ENCODE measurements around the gene KANK4. TPM values are rescaled to one million over a fixed set of nuclear protein-coding genes. Genes with fewer than 3 reads are reported as not detected.

The KANK4 gene
- total RNA-seq, 3 donors from 2014 or later: not detected

DNA sequence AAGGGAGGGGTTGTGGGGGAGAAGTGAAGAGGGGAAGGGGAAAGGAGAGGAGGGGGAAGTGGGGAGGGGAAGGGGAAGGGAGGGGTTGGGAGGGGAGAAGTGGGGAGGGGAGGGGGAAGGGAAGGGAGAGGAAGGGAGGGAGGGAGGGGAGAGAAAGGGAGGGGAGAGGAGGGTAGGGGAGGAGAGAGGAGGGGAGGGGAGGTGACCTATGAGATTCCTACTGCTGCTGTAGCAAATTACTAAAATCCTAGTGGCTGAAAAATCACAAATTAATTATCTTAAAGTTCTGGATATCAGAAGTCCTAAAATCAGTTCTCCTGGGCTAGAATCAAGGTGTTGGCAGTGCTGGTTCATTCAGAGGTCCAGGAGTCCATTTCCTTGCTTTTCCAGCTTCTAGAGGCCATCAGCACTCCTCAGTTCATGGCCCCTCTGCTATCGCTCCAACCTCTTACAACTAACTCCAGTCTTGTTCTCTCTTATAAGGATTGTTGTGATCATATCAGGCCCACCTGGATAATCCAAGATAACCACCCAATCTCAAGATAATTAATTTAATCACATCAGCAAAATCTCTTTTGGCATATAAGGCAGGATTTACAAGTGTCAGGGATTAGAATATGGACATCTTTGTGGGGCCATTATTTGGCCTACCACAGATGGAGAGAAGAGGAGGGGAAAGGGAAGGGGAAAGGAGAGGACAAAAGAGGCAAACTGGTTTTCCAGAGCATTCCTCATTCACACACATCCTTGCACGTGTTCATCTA lies 30.4 kb upstream of the KANK4 start:
- Mint-ChIP-seq H3K9me3 (no peaks in the 10 kb centered on the region), H3K4me1 (ENCODE audit: low read depth) (no peaks in the 10 kb centered on the region), H3K36me3 (ENCODE audit: insufficient read depth) (no peaks in the 10 kb centered on the region), H3K27me3 (ENCODE audit: low read depth) (no peaks in the 10 kb centered on the region), H3K4me3 (no peak overlapping the region)
- no peak for DNase-seq
- ATAC-seq: no peak

DNA sequence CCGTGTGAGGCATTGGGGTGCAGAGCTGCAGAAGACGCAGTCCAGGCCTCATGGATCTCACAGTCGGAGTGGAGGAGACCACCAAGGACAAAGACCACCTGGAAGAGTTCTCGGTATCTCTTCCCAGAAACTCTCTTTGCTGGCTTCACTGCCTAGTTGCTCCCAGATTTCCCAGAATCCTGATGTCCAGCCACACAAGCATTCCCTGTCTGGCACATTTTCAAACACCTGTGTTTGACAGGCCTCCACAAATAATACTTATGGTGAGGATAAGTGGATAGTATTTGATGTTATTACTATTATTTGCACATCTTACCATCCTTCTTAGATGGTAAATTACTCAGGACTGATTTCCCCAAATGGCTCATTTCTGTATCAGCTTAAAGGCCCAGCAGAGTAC lies 27.7 kb upstream of the KANK4 start:
- Mint-ChIP-seq H3K9me3 (no peaks in the 10 kb centered on the region), H3K27me3 (ENCODE audit: low read depth) (peaks cover 4% of the 10 kb centered on the region), H3K36me3 (ENCODE audit: insufficient read depth) (no peaks in the 10 kb centered on the region), H3K4me3 (no peak overlapping the region), H3K4me1 (ENCODE audit: low read depth) (no peaks in the 10 kb centered on the region)
- DNase-seq (no peak), ATAC-seq (no peak)

DNA sequence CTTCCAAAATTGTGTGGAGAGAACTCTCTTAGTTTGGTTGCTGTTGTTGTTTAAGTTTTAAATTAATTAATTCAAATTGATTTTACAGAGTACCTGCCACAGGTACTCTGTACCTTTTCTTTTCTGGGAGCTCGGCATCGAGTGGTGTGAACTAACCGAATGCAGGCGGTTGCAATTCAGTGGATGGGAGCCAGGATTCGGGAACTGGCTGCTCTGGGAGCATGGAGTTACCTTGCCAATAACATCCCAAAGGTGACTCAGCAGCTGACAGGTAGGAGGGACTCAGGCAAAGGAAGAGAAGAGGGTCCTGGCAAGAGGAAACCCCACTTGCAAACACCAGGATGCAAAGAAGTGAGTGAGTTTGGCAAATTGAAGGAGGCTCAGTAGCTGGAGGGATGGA lies 24.7 kb upstream of the KANK4 start:
- no peak overlapping the region for H3K4me3 Mint-ChIP-seq
- no peaks in the 10 kb centered on the region for H3K4me1 Mint-ChIP-seq (ENCODE audit: low read depth)
- ATAC-seq (no peak), DNase-seq (no peak)
- no peaks in the 10 kb centered on the region for H3K9me3 Mint-ChIP-seq
- peaks cover 4% of the 10 kb centered on the region for H3K27me3 Mint-ChIP-seq (ENCODE audit: low read depth)
- no peaks in the 10 kb centered on the region for H3K36me3 Mint-ChIP-seq (ENCODE audit: insufficient read depth)

DNA sequence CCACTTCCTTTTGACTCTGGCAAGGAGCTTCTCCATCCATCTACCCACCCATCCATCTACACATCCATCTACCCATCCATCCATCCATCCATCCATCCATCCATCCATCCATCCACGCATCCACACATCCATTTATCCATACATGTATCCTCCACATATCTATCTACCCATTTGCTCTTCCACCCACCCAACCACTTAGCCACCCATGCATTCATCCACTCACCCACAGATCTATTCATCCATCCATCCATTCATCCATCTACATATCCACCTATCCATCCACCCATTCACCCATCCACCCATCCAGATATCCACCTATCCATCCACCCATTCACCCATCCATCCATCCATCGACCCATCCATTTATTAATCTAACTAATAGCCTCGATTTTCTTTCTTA lies 23.0 kb upstream of the KANK4 start:
- Mint-ChIP-seq H3K4me1 (ENCODE audit: low read depth) (no peaks in the 10 kb centered on the region), H3K4me3 (no peak overlapping the region), H3K9me3 (no peaks in the 10 kb centered on the region), H3K36me3 (ENCODE audit: insufficient read depth) (no peaks in the 10 kb centered on the region), H3K27me3 (ENCODE audit: low read depth) (peaks cover 4% of the 10 kb centered on the region)
- no peak for ATAC-seq
- DNase-seq: no peak

DNA sequence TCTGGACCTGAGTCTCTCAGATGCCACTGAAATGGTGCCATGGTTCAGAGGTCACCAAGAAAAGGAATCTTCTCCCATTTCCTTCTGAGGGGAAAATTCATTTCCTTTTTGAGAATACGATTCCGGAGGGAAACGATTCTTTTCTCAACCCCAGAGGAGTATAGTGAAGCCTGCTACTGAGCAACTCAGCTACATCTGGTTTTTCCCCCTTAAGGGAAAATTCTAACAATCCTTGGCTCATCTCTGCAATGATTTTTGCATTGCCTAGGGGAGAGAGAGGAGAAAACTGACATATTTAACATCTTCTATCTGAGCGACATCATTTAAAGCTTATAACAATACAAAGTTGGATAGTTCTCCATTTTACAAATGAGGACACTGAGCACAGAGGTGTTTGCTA lies 22.4 kb upstream of the KANK4 start:
- Mint-ChIP-seq H3K27me3 (ENCODE audit: low read depth) (peaks cover 4% of the 10 kb centered on the region), H3K9me3 (no peaks in the 10 kb centered on the region), H3K36me3 (ENCODE audit: insufficient read depth) (no peaks in the 10 kb centered on the region), H3K4me1 (ENCODE audit: low read depth) (no peaks in the 10 kb centered on the region), H3K4me3 (no peak overlapping the region)
- DNase-seq: no peak
- ATAC-seq: no peak

DNA sequence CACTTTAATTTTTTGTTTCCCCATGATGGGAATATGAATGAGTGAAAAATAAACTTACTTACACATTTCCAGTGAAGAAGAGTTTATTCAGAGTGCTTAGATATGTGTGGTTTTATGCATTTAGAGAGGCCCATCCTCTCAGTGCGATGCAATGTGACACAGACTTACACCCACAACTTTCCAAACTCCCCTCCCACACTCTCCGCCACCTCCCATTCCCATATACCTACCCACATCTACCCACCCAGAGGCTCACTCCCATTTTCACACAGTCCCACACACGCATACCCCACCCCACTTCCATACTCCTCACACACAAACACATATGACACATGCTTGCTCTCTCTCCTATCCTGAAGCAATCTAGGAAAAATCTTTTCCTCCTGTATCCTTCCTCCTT lies 21.9 kb upstream of the KANK4 start:
- no peaks in the 10 kb centered on the region for H3K36me3 Mint-ChIP-seq (ENCODE audit: insufficient read depth)
- no peak for DNase-seq
- no peak overlapping the region for H3K4me3 Mint-ChIP-seq
- no peak for ATAC-seq
- H3K27me3 Mint-ChIP-seq (ENCODE audit: low read depth): peaks cover 4% of the 10 kb centered on the region
- no peaks in the 10 kb centered on the region for H3K4me1 Mint-ChIP-seq (ENCODE audit: low read depth)
- no peaks in the 10 kb centered on the region for H3K9me3 Mint-ChIP-seq

- Mint-ChIP-seq H3K9me3 (no peaks in the 10 kb centered on the region), H3K4me1 (ENCODE audit: low read depth) (no peaks in the 10 kb centered on the region), H3K36me3 (ENCODE audit: insufficient read depth) (no peaks in the 10 kb centered on the region), H3K4me3 (no peak overlapping the region), H3K27me3 (ENCODE audit: low read depth) (no peaks in the 10 kb centered on the region)
- DNase-seq (no peak), ATAC-seq (no peak)
Observed at GRCh38 chr1:62337706-62338631, 18.7 kb upstream of the KANK4 start.

- Mint-ChIP-seq H3K4me1 (ENCODE audit: low read depth) (no peaks in the 10 kb centered on the region), H3K9me3 (no peaks in the 10 kb centered on the region), H3K4me3 (no peak overlapping the region), H3K36me3 (ENCODE audit: insufficient read depth) (no peaks in the 10 kb centered on the region), H3K27me3 (ENCODE audit: low read depth) (no peaks in the 10 kb centered on the region)
- DNase-seq (no peak), ATAC-seq (no peak)
Observed at GRCh38 chr1:62336995-62337705, 17.9 kb upstream of the KANK4 start.

- no peak for DNase-seq
- no peak for ATAC-seq
- Mint-ChIP-seq H3K4me3 (no peak overlapping the region), H3K9me3 (no peaks in the 10 kb centered on the region), H3K4me1 (ENCODE audit: low read depth) (no peaks in the 10 kb centered on the region), H3K36me3 (ENCODE audit: insufficient read depth) (no peaks in the 10 kb centered on the region), H3K27me3 (ENCODE audit: low read depth) (no peaks in the 10 kb centered on the region)
Observed at GRCh38 chr1:62336638-62336994, 17.4 kb upstream of the KANK4 start.

DNA sequence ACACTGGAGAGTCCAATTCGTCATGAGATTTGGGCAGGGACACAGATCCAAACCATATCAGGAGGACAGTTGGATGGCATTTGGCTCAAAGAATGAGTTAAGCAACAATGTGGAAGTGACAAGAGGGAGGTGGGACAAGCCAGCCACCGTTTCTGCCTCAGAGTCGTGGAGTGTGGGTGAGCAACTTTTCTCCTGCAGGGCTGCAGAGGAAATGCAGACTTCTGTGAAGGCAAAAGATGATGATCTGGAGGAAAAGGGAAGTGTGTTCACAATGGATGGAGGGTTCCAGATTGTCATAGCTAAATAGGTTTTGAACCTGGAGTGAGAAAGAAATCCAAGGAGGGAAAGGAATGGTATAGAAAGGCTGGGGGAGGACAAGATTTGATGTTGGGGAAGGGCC lies 16.4 kb upstream of the KANK4 start:
- Mint-ChIP-seq H3K27me3 (ENCODE audit: low read depth) (no peaks in the 10 kb centered on the region), H3K9me3 (no peaks in the 10 kb centered on the region), H3K36me3 (ENCODE audit: insufficient read depth) (no peaks in the 10 kb centered on the region), H3K4me1 (ENCODE audit: low read depth) (no peaks in the 10 kb centered on the region), H3K4me3 (no peak overlapping the region)
- DNase-seq: no peak
- ATAC-seq: no peak

DNA sequence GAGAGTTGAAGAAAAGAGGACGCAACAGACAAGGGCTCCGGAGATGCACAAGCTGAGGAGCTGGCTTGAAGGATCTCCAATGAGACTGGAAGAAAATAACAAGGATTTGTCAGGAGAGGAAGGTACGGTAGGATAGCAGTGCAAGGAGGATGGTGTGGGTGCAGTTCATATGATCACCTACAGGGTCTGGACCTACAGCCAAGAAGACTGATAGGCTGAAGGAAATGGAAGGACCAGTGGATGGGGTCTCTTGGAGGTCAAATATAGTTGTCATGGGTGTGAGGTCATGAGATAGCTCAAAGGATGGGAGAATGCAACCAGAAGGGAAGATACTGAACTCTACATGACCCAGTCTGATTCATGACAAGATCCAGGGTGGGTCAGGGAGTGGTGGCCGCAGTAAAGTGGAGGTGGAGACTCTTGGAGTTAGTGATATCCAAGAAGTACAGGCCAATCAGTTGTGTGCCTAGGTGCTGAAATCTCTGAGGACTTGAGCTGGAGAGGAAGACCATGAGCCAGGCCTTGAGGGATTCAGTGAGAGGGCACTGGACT lies 15.3 kb upstream of the KANK4 start:
- H3K9me3 Mint-ChIP-seq: no peaks in the 10 kb centered on the region
- no peak overlapping the region for H3K4me3 Mint-ChIP-seq
- no peak for DNase-seq
- no peaks in the 10 kb centered on the region for H3K36me3 Mint-ChIP-seq (ENCODE audit: insufficient read depth)
- H3K27me3 Mint-ChIP-seq (ENCODE audit: low read depth): no peaks in the 10 kb centered on the region
- no peak for ATAC-seq
- H3K4me1 Mint-ChIP-seq (ENCODE audit: low read depth): no peaks in the 10 kb centered on the region

GRCh38 chr1:62333441-62333840 lies 14.2 kb upstream of the KANK4 start:
- H3K36me3 Mint-ChIP-seq (ENCODE audit: insufficient read depth): no peaks in the 10 kb centered on the region
- no peaks in the 10 kb centered on the region for H3K27me3 Mint-ChIP-seq (ENCODE audit: low read depth)
- no peak overlapping the region for H3K4me3 Mint-ChIP-seq
- no peak for ATAC-seq
- H3K4me1 Mint-ChIP-seq (ENCODE audit: low read depth): no peaks in the 10 kb centered on the region
- H3K9me3 Mint-ChIP-seq: no peaks in the 10 kb centered on the region
- no peak for DNase-seq

GRCh38 chr1:62327360-62328055 lies 8.3 kb upstream of the KANK4 start:
- Mint-ChIP-seq H3K9me3 (no peaks in the 10 kb centered on the region), H3K27me3 (ENCODE audit: low read depth) (peaks cover 8% of the 10 kb centered on the region), H3K36me3 (ENCODE audit: insufficient read depth) (no peaks in the 10 kb centered on the region), H3K4me1 (ENCODE audit: low read depth) (no peaks in the 10 kb centered on the region), H3K4me3 (no peak overlapping the region)
- DNase-seq (no peak), ATAC-seq (no peak)

DNA sequence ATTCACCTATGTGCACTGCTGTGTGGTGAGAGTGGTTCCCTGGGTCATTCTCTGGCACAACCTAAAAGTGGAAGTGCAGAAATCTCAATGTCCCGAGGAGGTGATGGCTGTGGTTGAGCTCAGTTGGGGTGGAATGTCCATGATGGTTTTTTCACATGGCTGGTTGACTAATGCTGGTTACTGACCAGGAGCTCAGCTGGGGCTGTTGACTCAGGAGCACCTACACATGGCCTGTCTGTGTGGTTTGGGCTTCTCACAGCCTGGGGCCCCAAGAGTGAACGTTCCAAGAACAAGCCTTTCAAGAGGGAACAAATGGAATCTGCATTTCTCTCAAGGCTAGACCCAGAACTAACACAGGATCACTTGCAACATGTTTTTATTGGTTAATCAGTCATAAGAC lies 6.4 kb upstream of the KANK4 start:
- Mint-ChIP-seq H3K4me1 (ENCODE audit: low read depth) (no peaks in the 10 kb centered on the region), H3K9me3 (no peaks in the 10 kb centered on the region), H3K36me3 (ENCODE audit: insufficient read depth) (no peaks in the 10 kb centered on the region), H3K4me3 (no peak overlapping the region), H3K27me3 (ENCODE audit: low read depth) (peaks cover 13% of the 10 kb centered on the region)
- DNase-seq: no peak
- ATAC-seq: no peak
